HG02678 (cell line): Measurements from ENCODE around the gene CLPTM1L.
"Not testable (repeated sequence)": the region's sequence is repeated elsewhere in the genome, so short reads cannot be mapped to it uniquely, and the experiment has no call there.

Experiments used
- ATAC-seq: cut with Tn5 transposase; IDR thresholded peaks from one replicate; pipeline ENCODE4 v1.9.1; 2021; ENCODE audit warnings: mild to moderate bottlenecking, moderate library complexity; ENCODE audit not compliant: unreplicated experiment

Gene CLPTM1L

DNA sequence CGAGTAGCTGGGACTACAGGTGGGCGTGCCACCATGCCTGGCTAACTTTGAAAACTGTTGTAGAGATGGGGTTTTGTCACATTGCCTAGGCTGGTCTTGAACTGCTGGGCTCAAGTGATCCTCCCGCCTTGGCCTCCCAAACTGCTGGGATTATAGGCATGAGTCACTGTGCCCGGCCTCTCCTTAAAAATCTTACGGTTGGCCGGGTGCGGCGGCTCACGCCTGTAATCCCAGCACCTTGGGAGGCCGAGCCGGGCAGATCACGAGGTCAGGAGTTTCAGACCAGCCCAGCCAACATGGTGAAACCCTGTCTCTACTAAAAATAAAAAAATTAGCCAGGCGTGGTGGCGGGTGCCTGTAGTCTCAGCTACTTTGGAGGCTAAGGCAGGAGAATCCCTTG, 2.2 kb downstream of the CLPTM1L start:
- ATAC-seq: not testable (repeated sequence)

DNA sequence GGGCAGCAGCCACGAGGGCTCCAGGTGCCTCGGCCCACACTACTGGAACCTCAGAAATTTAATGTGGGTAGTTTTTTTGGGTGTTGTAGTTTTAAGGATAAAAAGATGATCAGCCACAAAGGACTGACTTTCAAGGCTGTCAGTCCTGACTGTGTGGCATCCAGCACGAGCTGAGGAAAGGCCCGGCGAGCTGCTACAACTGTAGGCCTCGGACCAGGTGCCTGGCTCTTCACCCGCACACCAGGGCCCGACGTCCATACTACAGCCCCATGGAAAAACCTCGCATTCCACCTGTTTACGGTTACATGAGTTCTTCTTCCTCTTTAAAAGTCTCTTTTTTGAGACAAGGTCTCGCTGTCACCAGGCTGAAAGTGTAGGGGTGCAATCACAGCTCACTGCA, 2.6 kb downstream of the CLPTM1L start:
- no peak for ATAC-seq

DNA sequence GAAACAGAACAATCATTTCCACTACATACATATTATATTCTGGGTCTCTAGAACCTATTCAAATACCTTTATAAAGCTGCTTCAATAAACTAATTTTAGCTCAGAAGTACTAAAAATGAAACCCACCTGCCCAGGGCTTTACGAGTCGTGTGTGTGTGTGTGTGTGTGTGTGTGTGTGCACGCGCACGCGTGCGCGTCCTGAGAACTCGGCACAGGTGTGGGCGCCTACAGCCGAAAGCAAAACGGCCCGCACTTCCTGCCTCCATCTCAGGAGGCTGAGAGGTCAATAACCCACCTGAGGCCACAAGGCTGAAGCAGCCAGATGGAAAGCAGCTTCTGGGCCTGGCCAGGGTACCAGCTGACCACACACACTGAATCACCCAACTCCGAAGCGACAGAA, 3.0 kb downstream of the CLPTM1L start:
- ATAC-seq: no peak

DNA sequence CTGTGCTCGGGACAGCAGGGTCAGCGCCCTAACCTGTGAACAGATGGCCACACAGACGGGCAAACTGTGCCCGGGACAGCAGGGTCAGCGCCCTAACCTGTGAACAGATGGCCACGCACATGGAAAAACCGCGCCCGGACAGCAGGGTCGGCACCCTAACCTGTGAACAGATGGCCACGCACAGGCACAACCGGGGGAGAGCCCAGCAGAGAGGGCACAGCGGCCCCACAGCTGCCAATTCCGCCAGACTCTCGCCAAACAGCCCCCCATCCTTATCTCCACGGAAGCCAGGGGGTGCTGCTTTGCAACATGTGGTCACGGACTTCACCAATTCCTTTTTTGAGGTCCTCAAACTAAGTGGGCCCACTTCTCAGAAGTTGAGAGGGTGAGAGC, 5.1 kb downstream of the CLPTM1L start:
- ATAC-seq: not testable (repeated sequence)

DNA sequence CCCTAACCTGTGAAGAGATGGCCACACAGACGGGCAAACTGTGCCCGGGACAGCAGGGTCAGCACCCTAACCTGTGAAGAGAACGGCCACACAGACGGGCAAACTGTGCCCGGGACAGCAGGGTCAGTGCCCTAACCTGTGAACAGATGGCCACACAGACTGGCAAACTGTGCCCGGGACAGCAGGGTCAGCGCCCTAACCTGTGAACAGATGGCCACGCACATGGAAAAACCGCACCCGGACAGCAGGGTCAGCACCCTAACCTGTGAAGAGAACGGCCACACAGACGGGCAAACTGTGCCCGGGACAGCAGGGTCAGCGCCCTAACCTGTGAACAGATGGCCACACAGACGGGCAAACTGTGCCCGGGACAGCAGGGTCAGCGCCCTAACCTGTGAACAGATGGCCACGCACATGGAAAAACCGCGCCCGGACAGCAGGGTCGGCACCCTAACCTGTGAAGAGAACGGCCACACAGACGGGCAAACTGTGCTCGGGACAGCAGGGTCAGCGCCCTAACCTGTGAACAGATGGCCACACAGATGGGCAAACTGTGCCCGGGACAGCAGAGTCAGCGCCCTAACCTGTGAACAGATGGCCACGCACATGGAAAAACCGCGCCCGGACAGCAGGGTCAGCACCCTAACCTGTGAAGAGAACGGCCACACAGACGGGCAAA, 5.6 kb downstream of the CLPTM1L start:
- ATAC-seq: not testable (repeated sequence)

DNA sequence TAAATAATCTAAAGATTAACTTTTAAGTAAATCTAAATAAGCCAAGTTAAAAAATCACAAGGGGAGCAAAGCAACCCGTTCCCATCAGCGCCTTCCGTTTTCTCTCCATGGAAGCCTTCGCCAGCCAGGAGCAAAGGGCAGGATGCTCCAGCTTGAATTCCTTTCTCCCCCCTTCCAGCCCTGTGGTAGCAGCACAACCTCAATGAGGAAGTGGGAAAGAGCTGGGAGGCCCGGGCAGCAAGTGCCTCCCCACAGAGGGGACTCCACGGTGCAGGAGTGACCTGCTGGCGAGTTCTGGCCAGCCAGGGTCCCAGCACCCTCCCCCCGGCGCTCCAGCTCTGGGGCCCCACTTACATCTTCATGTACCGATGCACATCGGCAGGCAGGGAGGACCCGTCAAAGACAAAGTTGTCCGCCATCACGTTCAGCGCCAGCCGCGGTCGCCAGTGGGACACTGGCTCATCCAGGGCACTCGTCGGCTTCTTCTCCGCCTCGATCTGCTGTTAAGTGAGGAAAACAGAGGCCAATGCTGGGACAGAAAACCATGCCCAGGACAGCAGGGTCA, 6.3 kb downstream of the CLPTM1L start:
- no peak for ATAC-seq

DNA sequence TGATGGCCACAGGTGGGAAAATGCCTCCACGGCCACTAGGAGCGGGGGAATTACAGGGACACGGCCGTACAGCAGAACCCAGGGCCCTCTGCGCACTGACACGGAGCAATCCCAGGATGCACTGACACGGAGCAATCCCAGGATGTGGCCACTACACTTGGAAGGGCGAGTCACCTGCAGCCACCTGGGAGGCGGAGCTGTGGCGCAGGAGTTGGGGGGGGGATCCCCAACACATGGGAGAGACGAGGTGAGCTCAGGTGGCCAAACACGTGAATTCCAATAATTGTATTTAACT, 6.8 kb downstream of the CLPTM1L start:
- ATAC-seq: no peak

DNA sequence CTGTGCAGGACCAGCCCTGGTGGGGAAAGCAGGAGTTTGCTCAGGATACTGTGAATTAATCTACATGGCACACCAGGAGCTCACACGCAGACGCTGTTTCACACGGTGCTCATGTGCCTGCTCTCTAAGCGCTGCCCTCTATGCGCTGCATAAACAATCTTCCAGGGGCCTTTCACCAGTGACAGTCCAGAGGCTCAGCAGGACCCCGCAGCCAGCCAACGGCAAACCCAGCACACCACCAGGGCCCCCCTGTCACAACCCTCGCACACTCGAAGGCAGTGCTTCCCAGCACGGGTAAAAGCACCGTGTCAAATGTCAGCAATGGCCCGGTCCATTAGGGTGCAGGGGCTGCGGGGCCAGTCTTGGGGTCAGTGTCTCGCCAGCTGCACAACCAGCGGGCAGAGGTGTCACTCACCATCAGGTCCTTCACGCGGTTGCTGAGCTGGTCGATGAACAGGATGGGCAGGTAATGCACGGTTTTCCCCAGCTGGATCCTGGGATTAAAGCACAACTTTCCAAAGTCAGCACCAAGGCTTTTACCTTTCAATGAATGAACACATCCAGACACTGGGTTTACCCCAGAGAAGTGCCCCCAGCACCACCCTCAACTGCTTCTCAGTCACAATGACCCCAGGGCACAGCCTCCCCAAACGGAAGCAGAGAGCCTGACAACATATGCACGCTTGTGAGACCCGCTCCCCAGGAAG, 7.3 kb downstream of the CLPTM1L start:
- ATAC-seq: no peak

DNA sequence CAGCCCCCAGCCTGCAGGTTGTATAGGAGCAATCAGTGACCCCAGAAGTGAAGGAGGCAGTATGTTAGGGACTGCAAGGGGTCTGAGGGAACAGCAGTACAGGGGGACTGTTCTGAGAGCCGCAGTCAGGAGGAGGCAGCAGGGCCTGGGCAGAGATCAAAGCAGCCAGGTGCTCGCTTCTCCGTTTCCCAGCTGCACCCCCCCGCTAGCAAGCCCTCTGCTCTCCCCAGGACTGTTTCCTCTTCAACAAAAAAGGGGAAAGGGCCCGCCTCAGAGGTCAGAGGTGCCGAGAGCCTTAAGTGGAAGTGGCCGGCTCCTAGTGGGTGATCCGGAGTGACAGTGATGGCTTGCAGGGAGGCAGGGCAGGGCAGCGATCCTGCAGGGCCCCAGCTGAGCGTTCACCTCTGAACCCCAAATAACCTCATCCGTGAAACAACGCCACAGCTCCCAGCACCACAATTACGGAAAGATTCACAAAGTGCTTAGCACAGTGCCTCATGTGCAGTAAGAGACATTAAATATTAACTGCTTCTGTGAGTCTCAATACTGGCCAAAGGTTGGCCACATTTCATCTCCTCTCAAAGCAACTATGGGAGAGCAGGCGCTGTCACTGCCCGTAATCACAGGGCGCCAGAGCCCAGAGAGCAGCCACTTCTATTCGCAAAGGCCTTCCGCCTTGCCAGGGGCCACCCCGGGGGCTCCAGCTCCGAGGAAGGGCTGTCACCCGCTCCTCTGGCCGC, 8.0 kb downstream of the CLPTM1L start:
- ATAC-seq: no peak

DNA sequence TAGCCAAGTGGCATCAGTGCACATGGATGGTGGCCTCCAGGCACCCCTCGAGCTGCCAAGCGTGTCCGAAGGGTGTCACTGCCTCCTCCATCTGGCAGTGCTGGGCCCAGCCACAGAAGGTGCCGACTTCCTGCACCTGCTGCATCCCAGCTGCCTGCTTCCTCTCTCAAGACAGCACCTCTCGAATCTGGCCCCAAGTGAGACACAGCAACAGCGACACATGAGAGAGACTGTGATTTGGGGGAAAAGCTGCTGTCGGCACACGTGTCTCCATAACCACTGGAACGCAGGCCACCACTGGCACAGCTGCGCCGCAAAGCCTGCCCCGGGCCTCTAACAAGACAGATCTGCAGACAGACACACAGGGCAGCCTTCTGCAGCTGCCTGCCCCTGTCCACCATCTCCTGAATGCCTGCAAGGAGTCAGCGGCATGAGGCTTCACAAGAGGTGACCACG, 8.8 kb downstream of the CLPTM1L start:
- no peak for ATAC-seq

DNA sequence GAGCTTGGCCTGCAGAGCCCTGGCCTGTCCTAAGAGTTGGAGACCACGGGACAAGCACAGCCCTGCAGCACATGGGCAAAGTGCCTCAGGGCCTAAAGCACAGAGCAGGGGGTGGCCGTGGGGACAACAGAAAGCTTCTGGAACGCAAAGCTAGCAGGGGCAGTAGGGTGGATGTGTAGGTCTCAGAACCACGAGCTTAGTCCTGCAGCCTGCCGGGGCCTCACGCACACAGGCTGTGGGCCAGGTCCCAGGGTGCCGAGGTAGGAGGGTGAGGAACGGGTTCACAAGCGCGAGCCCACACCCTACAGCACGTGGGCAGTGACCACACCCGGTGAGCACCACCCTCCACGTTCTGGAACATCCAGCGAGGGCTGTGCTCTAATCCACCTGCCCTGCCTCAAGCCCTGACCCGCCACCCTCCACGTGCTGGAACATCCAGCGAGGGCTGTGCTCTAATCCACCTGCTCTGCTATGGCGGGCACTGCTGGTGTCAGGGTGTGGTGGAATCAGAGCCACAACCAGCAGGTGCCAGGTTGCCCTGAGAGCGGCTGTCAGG, 9.3 kb downstream of the CLPTM1L start:
- ATAC-seq: no peak

DNA sequence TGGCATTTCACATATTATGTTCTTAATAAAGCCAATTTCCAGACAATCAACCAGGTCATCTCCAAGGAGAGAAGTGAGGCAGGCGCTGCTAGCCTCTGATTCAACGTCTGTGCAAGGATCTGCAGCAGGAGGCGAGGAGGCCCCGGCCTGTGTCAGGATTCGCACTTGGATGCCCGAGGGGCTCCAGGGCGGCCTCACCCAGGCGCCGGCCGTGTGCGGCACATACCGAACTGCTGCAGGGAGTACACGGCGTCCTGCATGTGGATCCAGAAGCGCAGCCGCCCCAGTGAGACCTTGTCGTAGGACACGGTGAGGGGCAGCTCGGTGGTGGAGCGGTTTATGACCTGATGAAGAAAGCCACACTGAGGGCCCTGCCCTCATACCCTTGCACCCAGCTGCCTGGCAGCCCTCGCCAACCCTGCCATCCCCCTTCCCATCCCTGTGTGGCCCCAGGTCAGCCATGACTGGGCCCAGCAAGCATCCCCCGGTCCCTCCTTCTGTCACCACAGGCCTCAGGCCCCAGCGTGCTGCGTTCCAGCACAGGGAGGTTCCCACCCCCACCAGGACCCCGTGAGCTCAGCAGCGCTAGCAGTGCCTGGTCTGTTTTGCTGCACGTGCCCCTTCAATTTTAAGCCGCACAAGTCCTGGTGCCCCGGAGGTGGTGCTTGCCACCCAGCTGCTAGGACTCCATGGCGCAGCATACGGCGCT, 9.9 kb downstream of the CLPTM1L start:
- no peak for ATAC-seq

DNA sequence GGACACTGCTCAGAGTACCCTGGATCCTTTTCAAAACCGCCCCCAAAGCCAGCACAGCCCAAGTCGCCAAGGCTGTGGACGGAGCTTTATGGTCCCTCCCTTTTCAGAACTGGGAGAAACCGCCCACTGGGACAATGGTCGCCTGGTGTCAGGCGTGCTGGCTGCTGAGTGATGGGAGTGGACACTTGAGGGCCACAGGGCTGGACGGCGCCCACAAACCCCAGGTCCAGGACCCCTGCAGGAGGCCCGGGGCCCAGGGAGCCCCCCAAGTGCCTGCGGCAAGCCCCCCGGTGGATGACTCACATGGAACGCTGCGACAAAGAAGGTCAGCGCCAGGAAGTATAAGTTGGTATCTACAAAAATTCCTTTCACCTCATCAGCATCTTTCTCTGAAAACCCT, 10.9 kb downstream of the CLPTM1L start:
- no peak for ATAC-seq

DNA sequence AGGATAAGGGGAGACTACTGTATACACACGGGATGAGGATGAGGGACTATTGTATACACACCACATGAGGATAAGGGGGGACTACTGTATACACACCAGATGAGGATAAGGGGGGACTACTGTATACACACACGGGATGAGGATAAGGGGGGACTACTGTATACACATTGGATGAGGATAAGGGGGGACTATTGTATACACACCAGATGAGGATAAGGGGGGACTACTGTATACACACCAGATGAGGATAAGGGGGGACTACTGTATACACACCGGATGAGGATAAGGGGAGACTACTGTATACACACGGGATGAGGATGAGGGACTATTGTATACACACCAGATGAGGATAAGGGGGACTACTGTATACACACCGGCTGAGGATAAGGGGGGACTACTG, 11.6 kb downstream of the CLPTM1L start:
- ATAC-seq: not testable (repeated sequence)

DNA sequence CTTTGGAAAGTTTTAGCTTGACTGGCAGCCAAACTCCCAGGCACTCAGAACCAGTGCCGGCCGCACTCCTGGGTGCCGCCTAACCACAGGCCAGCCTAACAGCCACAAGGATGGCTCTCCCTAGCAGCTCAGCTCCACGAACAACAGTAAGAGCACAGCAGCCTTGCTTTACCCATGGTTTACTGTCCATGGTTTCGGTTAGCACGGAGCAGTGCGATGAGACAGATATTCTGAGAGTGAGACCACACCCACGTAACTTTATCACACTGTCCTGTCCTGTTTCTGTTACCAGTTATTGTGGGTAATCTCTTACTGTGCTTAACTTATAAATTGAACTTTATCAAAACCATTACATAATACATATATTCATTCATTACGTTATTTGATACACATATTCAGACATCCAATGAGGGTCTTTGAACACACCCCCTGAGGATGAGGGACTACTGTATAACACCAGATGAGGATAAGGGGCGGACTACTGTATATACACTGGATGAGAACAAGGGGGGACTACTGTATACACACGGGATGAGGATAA, 12.4 kb downstream of the CLPTM1L start:
- no peak for ATAC-seq

DNA sequence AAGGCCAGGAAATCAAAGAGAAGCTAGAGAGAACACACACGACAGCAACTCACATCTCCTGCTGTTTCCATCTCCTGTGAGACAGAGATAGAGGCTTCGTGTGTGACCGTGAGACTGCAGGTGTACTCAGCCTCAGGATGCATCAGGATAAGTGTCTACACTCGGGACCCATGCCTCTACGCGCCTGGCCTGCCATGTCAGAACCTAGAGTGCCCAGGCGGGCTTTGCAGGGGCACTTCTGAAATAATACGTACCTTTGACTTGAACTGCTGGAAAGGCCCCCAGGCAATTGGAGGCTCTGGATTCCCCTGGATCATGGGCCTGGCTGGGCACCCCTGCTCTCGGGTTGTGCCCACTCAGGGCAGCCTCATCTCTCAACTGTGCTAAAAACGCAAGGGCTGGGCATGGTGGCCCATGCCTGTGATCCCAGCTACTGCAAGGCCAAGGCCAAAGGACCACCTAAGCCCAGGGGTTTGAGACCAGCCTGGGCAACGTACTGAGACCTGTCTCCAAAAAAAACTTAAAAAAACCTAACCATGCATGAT, 13.0 kb downstream of the CLPTM1L start:
- no peak for ATAC-seq

DNA sequence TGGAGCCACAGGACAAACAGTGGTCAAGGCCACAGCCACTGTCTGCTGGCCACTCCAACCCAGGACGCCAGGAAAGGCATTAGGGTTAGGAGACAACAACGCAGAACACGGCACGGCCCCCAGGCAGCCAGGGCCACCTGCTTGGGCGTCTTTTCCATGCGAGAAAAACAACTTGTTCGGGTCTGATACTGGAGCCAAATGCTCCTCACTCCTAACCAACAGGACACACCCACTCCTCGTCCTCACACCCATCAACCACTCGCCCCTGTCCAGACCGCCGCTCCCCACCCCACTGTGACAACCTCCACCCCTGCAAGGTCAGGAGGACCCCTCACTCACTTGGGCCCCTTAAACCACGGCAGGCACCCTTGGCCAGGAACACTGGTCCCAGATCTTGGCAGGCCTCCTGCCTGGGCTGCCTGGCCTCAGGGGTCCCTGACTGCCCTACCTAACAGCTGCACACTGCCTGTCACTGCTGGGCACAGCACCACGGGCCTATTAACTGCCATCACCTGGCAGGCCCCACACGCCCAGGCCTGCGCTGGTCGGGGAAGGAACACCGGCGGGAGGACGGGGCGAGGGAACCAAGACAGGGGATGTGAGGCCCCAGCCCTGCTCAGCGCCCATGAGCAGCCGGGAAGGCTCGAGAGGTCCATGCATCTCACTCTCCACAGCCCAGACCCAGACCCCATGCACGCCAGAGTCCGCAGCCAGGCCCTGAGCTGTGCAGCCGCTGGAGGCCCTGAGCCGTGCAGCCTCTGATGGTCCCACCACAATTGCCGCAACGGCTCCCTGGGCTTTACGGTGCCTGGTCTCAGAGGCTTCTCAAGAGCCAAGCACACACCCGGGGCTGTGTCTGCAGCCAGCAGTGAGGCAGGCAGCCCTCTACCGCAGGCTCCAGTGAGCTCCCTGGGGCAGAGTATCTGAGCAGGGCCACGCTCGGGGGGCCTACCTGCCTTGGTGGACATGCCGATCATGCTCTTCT, 13.8 kb downstream of the CLPTM1L start:
- no peak for ATAC-seq

DNA sequence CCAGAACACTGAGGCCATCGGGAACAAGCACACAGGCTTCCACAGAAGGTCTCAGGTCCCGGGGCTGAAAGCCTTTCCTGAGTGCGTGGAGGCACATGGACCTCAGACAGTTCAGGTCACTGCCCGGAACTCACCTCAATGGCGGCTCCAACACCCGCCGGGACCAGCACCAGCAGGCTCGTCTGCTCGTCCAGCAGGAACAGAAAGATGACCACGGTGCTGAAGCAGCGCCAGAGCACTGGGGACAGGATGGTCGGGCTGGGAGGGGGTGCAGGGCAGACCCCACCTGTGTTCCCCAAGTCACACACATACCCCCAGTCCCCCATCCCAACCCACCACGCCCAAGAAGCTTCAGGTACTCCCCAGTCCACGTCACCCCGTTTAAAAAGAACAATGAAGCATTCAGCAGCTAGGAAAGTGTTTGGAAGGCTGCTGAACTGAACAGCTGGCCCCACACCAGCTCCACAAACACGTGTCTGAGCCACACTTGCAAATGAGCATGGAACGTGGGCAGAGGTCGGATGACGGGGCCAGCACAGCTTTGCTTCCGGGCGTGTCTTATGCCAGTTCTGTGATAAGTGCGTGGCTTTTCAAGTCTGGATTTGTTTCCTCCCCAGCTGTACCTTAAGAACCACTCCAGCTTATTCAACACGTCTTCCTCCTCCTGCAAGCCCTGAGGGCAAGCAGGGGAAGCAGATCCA, 14.6 kb downstream of the CLPTM1L start:
- no peak for ATAC-seq
